HFFc6 (cell line): ENCODE results near the gene CEP104. TPM values are rescaled to one million over a fixed set of nuclear protein-coding genes. Genes with fewer than 3 reads are reported as not detected.

ENCODE experiments used
- DNase-seq: peaks from one replicate; pipeline ENCODE4 v3.0.0-alpha.2; 2018
- H3K27ac Mint-ChIP-seq: 2 replicates; pipeline ENCODE4 v1.8.0; 2020; ENCODE audit warnings: mild to moderate bottlenecking, mixed read lengths
- H3K27me3 Mint-ChIP-seq: 2 replicates; pipeline ENCODE4 v1.8.0; 2021; ENCODE audit warnings: mild to moderate bottlenecking, moderate library complexity, mixed read lengths; ENCODE audit not compliant: insufficient read depth
- H3K36me3 Mint-ChIP-seq: 2 replicates; pipeline ENCODE4 v1.8.0; 2021; ENCODE audit warnings: low read depth, mixed read lengths
- H3K4me1 Mint-ChIP-seq: 2 replicates; pipeline ENCODE4 v1.8.0; 2020; ENCODE audit warnings: low read depth, mixed read lengths
- H3K4me3 Mint-ChIP-seq: 2 replicates; pipeline ENCODE4 v1.8.0; 2020; ENCODE audit warnings: mild to moderate bottlenecking, moderate library complexity, mixed read lengths
- H3K9me3 Mint-ChIP-seq: 2 replicates; pipeline ENCODE4 v1.8.0; 2020; ENCODE audit warnings: mild to moderate bottlenecking, mixed read lengths
- CTCF ChIP-seq: fragments of 200-600 bp; sonication (generic); IDR thresholded peaks from 2 replicates; pipeline ENCODE4 v1.5.0; 2021; ENCODE audit warnings: antibody characterized with exemption, mild to moderate bottlenecking
- total RNA-seq, 6 experiments: library from RNA; stranded (reverse); fragmentation: NEBNext Ultra II Directional; extraction: Animal tissue kit (Norgen Biotek cat#: 25700); gene quantifications; 2 replicates in 1 of 6; 3 replicates in 5 of 6; pipeline ENCODE4 v1.2.3, GENCODE V29; 2021

The CEP104 gene
- total RNA-seq, 6 experiments from 2014 or later, result 43.2 to 63.4 (median 52.9) TPM

GRCh38 chr1:3842912-3843311, 14.1 kb downstream of the CEP104 start:
- no peak for DNase-seq
- Mint-ChIP-seq H3K4me1 (no peaks in the 10 kb centered on the region), H3K4me3 (no peak overlapping the region), H3K27me3 (no peaks in the 10 kb centered on the region; the same call in 1 of the 2 replicates), H3K27ac (no peak overlapping the region), H3K9me3 (peaks cover 5% of the 10 kb centered on the region), H3K36me3 (peaks cover 38% of the 10 kb centered on the region)
- no peak for TF ChIP-seq CTCF

- no peaks in the 10 kb centered on the region; the same call in 1 of the 2 replicates for H3K27me3 Mint-ChIP-seq
- no peak for TF ChIP-seq CTCF
- peaks cover 50% of the 10 kb centered on the region for H3K36me3 Mint-ChIP-seq
- H3K4me1 Mint-ChIP-seq, result no peaks in the 10 kb centered on the region
- no peak overlapping the region for H3K27ac Mint-ChIP-seq
- DNase-seq, result no peak
- H3K4me3 Mint-ChIP-seq, result no peak overlapping the region
- peaks cover 15% of the 10 kb centered on the region for H3K9me3 Mint-ChIP-seq
Measured at GRCh38 chr1:3841491-3841890, 15.5 kb downstream of the CEP104 start.

- Mint-ChIP-seq H3K27ac (no peak overlapping the region), H3K4me1 (no peaks in the 10 kb centered on the region), H3K36me3 (peaks cover 58% of the 10 kb centered on the region), H3K4me3 (no peak overlapping the region), H3K27me3 (no peaks in the 10 kb centered on the region; the same call in 1 of the 2 replicates), H3K9me3 (peaks cover 15% of the 10 kb centered on the region)
- no peak for TF ChIP-seq CTCF
- no peak for DNase-seq
Measured at GRCh38 chr1:3838788-3839187, 18.2 kb downstream of the CEP104 start.

GRCh38 chr1:3837685-3838084, 19.3 kb downstream of the CEP104 start:
- Mint-ChIP-seq H3K36me3 (peaks cover 66% of the 10 kb centered on the region), H3K27ac (no peak overlapping the region), H3K27me3 (no peaks in the 10 kb centered on the region), H3K4me3 (no peak overlapping the region), H3K9me3 (peaks cover 15% of the 10 kb centered on the region), H3K4me1 (no peaks in the 10 kb centered on the region)
- no peak for TF ChIP-seq CTCF
- no peak for DNase-seq

GRCh38 chr1:3837200-3837599, 19.8 kb downstream of the CEP104 start:
- Mint-ChIP-seq H3K9me3 (peaks cover 15% of the 10 kb centered on the region), H3K36me3 (peaks cover 70% of the 10 kb centered on the region), H3K27ac (no peak overlapping the region), H3K27me3 (no peaks in the 10 kb centered on the region), H3K4me3 (no peak overlapping the region), H3K4me1 (peaks cover 5% of the 10 kb centered on the region)
- TF ChIP-seq CTCF, result no peak
- no peak for DNase-seq

GRCh38 chr1:3836421-3836820, 20.6 kb downstream of the CEP104 start:
- H3K27ac Mint-ChIP-seq, result no peak overlapping the region
- H3K9me3 Mint-ChIP-seq, result peaks cover 15% of the 10 kb centered on the region
- no peak overlapping the region for H3K4me3 Mint-ChIP-seq
- no peak for DNase-seq
- H3K4me1 Mint-ChIP-seq, result peaks cover 12% of the 10 kb centered on the region
- no peak for TF ChIP-seq CTCF
- H3K27me3 Mint-ChIP-seq, result no peaks in the 10 kb centered on the region
- peaks cover 70% of the 10 kb centered on the region for H3K36me3 Mint-ChIP-seq
